GM19328 (cell line): ENCODE results near the gene MBD3.
A peak's percentile ranks its signal among the peaks of the same experiment; 100 is the strongest.

Source experiments
- ATAC-seq: cut with Tn5 transposase; IDR thresholded peaks from one replicate; pipeline ENCODE4 v1.9.1; 2021; ENCODE audit warnings: mild to moderate bottlenecking, moderate library complexity; ENCODE audit not compliant: unreplicated experiment

The MBD3 gene

GRCh38 chr19:1574354-1575136 lies 18.1 kb downstream of the MBD3 start:
- no peak for ATAC-seq

GRCh38 chr19:1572795-1573194 lies 19.9 kb downstream of the MBD3 start:
- ATAC-seq: no peak

GRCh38 chr19:1571358-1571757 lies 21.3 kb downstream of the MBD3 start:
- no peak for ATAC-seq

GRCh38 chr19:1570836-1571235 lies 21.8 kb downstream of the MBD3 start:
- no peak for ATAC-seq

- ATAC-seq: no peak
These were observed 22.7 kb downstream of the MBD3 start for GRCh38 chr19:1569997-1570396.

- peak; percentile 58 for ATAC-seq
These were observed 24.2 kb downstream of the MBD3 start, which contains the start of gene MEX3D for GRCh38 chr19:1568320-1569019. Gene MEX3D, minus strand, starts transcription at chr19:1568325. Its CDS starts 267 bp downstream, at chr19:1568058.

- ATAC-seq: peak; percentile 17
These were observed 24.8 kb downstream of the MBD3 start for GRCh38 chr19:1567848-1568227.

- no peak for ATAC-seq
These were observed 25.4 kb downstream of the MBD3 start for GRCh38 chr19:1567116-1567847.

- ATAC-seq: no peak
These were observed 26.1 kb downstream of the MBD3 start for GRCh38 chr19:1566392-1567115.

- ATAC-seq: no peak
These were observed 29.4 kb downstream of the MBD3 start for GRCh38 chr19:1563251-1563650.

- no peak for ATAC-seq
These were observed 31.3 kb downstream of the MBD3 start for GRCh38 chr19:1561236-1561842.

GRCh38 chr19:1560286-1560882 lies 32.3 kb downstream of the MBD3 start:
- no peak for ATAC-seq

GRCh38 chr19:1558552-1558951 lies 34.1 kb downstream of the MBD3 start:
- no peak for ATAC-seq

GRCh38 chr19:1556390-1557070 lies 36.1 kb downstream of the MBD3 start:
- ATAC-seq: no peak

- ATAC-seq: no peak
These were observed 36.9 kb downstream of the MBD3 start for GRCh38 chr19:1555487-1556389.

- no peak for ATAC-seq
These were observed 37.7 kb downstream of the MBD3 start for GRCh38 chr19:1554968-1555367.

GRCh38 chr19:1553415-1553814 lies 39.2 kb downstream of the MBD3 start:
- ATAC-seq: no peak
